Measurements from ENCODE around the gene PLEKHJ1. TPM values are rescaled to one million over a fixed set of nuclear protein-coding genes. Genes with fewer than 3 reads are reported as not detected.

PLEKHJ1 gene
- total and polyA plus RNA-seq, 12 donors = 18.1 to 89.5 (median 71.7) TPM

DNA sequence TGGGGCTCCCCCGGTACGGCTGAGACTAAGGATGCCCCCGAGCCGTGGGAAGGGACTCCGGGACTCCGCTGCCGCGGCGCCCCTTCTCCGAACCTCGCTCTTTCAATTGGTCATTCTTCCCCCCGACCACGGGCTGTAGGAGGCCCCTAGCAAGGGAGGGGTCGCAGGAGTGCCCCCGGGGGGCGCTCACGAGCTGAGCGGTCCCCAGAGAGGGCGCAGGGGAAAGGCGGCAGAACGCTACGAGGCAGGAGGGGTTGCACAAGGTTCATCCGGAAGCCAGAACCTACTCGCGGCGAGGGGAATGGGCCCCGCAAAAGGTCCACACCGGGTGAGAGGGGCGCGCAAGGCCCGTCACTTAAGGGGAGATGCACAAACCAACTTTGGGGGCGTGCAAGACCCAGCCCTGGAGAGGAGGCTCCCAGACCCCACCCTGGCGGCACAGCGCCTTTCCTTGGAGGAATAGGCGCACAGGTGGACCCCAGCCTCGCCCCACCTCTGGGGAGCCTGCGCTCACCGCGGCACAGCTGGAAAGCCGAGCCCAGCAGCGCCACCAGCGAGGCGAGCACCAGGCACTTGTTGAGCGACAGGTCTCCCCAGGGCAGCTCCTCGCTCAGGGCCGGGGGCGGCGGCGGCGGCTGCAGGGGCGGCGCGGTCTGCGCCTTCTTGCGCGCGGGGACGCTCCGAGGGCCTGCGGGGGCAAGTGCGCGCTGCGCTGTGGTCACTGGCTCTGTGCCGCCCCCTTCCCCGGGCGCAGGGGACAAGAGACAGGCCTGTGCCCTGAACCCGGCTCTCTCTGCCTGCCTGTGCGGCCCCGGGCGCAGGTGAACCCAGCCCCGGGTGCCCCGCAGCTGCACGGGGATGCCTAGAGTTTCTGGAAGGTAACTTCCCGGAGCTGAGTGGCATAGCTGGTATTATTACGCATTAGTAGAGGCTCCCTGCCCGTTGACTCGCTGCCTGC lies 17.3 kb upstream of the PLEKHJ1 start:
- TF ChIP-seq, protein P1, sequence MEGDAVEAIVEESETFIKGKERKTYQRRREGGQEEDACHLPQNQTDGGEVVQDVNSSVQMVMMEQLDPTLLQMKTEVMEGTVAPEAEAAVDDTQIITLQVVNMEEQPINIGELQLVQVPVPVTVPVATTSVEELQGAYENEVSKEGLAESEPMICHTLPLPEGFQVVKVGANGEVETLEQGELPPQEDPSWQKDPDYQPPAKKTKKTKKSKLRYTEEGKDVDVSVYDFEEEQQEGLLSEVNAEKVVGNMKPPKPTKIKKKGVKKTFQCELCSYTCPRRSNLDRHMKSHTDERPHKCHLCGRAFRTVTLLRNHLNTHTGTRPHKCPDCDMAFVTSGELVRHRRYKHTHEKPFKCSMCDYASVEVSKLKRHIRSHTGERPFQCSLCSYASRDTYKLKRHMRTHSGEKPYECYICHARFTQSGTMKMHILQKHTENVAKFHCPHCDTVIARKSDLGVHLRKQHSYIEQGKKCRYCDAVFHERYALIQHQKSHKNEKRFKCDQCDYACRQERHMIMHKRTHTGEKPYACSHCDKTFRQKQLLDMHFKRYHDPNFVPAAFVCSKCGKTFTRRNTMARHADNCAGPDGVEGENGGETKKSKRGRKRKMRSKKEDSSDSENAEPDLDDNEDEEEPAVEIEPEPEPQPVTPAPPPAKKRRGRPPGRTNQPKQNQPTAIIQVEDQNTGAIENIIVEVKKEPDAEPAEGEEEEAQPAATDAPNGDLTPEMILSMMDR (IDR thresholded peaks at IDR 0.05) = no peak
- TF ChIP-seq POLR2A (IDR thresholded peaks at IDR 0.05) = no peak
- intact Hi-C loops (cut with DNase I) = no loop called here
- H3K27me3 ChIP-seq = peaks cover 46% of the 10 kb centered on the region
- DNase-seq = peak in 1 of 7 donors; percentile 20
- H3K9me3 ChIP-seq (replicated peaks in 1 of 3) = no peaks in the 10 kb centered on the region
- H3K4me1 ChIP-seq (replicated peaks in 1 of 2) = peaks cover 0 to 41% of the 10 kb centered on the region in 2 donors
- no peak overlapping the region for H3K27ac ChIP-seq
- H3K4me3 ChIP-seq = no peak overlapping the region
- no peaks in the 10 kb centered on the region for H3K36me3 ChIP-seq (replicated peaks in 1 of 2)
- WGBS, 4 donors = 10 to 15% (median 12%) methylated on average over 14 to 77 of the region's 77 CpGs

GRCh38 chr19:2252797-2253105 lies 16.6 kb upstream of the PLEKHJ1 start:
- peak in 1 of 7 donors; percentile 21 for DNase-seq
- Histone ChIP-seq H3K27me3 (peaks cover 46% of the 10 kb centered on the region), H3K4me1 (replicated peaks in 1 of 2) (peaks cover 0 to 41% of the 10 kb centered on the region in 2 donors), H3K36me3 (replicated peaks in 1 of 2) (peaks cover 0 to under 1% of the 10 kb centered on the region in 2 donors), H3K27ac (no peak overlapping the region), H3K9me3 (replicated peaks in 1 of 3) (no peaks in the 10 kb centered on the region), H3K4me3 (no peak overlapping the region)
- intact Hi-C loops (cut with DNase I) = no loop called here
- no peak for TF ChIP-seq POLR2A (IDR thresholded peaks at IDR 0.05)
- TF ChIP-seq, protein P1 (IDR thresholded peaks at IDR 0.05) = no peak
- WGBS, 4 donors = 10 to 23% (median 11%) methylated on average over 6 to 18 of the region's 18 CpGs; no CpG with 5 or more reads in 1 of the 4 donors

GRCh38 chr19:2252055-2252796 lies 16.1 kb upstream of the PLEKHJ1 start:
- TF ChIP-seq, protein P1 (IDR thresholded peaks at IDR 0.05) = no peak
- TF ChIP-seq POLR2A (IDR thresholded peaks at IDR 0.05) = no peak
- H3K27me3 ChIP-seq = peaks cover 46% of the 10 kb centered on the region
- H3K9me3 ChIP-seq (replicated peaks in 1 of 3) = no peaks in the 10 kb centered on the region
- H3K4me3 ChIP-seq = no peak overlapping the region
- H3K4me1 ChIP-seq (replicated peaks in 1 of 2) = peaks cover 0 to 41% of the 10 kb centered on the region in 2 donors
- no peak overlapping the region for H3K27ac ChIP-seq
- 12 to 21% (median 18%) methylated on average over 32 to 74 of the region's 74 CpGs for WGBS, 4 donors
- intact Hi-C loops (cut with DNase I) = no loop called here
- H3K36me3 ChIP-seq (replicated peaks in 1 of 2) = peaks cover 0 to 6% of the 10 kb centered on the region in 2 donors
- no peak for DNase-seq

Data from adrenal gland (tissue), 12 donors.